Uterus (tissue), 2 donors: ENCODE measurements around the gene LRRC63.

Experiments
- POLR2A ChIP-seq, 2 donors: fragments of 450-650 bp; IDR thresholded peaks; one replicate each; pipeline ENCODE4 v1.6.1; 2016; ENCODE audit warnings: antibody characterized with exemption in 2 of 2, mild to moderate bottlenecking in 1 of 2, moderate library complexity in 1 of 2
- TF ChIP-seq, protein P1 (sequence below), 4 experiments: fragments of 200-600 bp in 2 of 4; fragments of 450-650 bp in 2 of 4; sonication (generic) in 2 of 4; IDR thresholded peaks; one replicate each; pipeline ENCODE4 v1.5.1; 2016 to 2019; ENCODE audit warnings: antibody characterized with exemption in 4 of 4, mild to moderate bottlenecking in 2 of 4, moderate library complexity in 1 of 4

DNA sequence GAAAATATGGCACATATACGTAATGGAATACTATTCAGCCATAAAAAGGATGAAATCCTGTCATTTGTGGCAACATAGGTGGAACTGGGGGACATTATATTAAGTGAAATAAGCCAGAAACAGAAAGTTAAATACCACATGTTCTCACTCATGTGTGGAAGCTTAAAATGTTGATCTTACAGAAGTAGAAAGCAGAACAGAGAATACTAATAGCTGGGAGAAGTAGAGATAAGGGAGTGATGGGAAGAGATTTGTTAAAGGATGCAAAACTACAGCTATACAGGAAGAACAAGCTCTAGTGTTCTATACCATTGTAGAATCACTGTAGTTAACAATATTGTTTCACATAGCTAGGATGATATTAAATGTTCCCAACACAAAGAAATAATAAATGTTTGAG lies 107.3 kb downstream of the LRRC63 start:
- no peak for TF ChIP-seq POLR2A (IDR thresholded peaks at IDR 0.05)
- TF ChIP-seq, protein P1, sequence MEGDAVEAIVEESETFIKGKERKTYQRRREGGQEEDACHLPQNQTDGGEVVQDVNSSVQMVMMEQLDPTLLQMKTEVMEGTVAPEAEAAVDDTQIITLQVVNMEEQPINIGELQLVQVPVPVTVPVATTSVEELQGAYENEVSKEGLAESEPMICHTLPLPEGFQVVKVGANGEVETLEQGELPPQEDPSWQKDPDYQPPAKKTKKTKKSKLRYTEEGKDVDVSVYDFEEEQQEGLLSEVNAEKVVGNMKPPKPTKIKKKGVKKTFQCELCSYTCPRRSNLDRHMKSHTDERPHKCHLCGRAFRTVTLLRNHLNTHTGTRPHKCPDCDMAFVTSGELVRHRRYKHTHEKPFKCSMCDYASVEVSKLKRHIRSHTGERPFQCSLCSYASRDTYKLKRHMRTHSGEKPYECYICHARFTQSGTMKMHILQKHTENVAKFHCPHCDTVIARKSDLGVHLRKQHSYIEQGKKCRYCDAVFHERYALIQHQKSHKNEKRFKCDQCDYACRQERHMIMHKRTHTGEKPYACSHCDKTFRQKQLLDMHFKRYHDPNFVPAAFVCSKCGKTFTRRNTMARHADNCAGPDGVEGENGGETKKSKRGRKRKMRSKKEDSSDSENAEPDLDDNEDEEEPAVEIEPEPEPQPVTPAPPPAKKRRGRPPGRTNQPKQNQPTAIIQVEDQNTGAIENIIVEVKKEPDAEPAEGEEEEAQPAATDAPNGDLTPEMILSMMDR (IDR thresholded peaks at IDR 0.05): no peak
